HK-2 (cell line): ENCODE measurements around the gene PRRC2C.
"Not testable (repeated sequence)": the region's sequence is repeated elsewhere in the genome, so short reads cannot be mapped to it uniquely, and the experiment has no call there.

Experiments
- DNase-seq: peaks from one replicate; pipeline ENCODE4 v3.0.0-alpha.2; 2018; ENCODE audit not compliant: unreplicated experiment

PRRC2C gene

DNA sequence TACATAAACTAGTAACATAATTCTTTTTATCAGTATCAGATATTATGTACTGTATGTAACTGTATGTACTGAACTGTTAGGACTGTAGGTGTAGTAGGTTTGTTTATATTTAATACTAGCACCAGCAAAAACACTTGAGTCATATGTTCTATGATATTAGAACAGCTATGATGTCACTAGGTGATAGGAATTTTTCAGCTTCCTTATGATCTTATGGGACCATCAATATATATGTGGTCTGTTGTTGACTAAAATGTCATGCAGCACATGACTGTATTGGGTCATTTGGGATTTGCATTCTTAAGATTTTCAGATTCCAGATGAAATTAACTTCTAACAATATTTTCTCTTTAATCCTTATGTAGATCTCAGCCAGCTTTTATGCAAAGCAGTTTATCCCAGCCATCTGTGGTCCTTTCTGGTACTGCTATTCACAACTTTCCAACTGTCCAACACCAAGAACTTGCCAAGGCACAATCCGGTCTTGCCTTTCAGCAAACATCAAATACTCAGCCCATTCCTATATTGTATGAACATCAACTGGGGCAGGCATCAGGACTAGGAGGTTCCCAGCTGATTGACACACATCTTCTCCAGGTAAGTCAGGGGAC lies 98.4 kb downstream of the PRRC2C start:
- DNase-seq = no peak

DNA sequence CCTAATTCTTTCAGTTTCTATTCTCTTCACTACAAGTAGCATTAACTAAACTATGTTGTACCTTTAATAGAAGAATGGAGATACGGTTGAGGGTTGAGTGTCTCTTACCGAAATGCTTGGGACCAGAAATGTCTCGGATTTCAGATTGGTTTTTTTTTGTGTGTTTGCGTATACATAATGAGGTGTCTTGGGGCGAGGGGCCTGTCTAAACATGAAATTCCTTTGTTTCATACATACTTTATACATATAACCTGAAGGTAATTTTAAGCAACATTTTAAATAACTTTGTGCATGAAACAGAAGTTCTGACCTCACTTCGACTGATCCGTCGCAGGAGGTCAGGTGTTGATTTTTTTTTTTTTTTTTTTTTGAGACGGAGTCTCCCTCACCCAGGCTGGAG lies 100.4 kb downstream of the PRRC2C start:
- DNase-seq = no peak

DNA sequence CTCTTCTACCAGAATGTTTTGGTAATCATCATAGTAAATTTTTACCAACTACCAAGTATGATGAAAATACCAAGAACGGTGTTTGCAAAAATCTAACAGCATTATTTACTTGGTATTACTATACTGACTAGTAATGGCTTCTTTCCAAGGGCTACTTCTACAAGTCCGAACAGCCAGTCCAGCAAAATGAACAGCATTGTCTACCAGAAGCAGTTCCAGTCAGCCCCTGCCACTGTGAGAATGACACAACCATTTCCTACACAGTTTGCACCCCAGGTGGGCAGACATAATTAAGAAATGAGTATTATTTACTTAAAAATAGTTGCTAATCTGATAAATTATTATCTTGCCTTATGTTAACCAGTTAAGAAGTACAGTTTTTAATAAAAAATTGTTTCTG lies 102.9 kb downstream of the PRRC2C start:
- DNase-seq = no peak

DNA sequence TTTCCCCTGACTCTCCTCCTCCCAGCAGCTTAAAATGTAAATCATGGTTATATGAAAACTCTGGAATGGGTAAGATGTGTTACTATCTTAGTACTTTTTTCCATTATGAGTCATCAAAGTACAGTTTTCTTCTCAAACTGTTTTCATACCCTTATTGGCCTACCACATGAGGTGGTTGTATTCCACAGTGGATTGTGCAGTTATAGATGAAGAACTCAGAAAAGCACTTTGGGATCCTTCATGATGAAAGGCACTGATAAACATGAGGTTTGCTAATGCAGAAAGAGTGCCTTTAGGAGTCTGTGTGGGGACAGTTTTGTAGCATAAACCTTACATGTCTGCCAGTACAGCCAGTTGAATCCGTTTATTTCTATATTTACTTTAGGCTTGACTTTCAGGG lies 104.7 kb downstream of the PRRC2C start:
- DNase-seq = no peak

DNA sequence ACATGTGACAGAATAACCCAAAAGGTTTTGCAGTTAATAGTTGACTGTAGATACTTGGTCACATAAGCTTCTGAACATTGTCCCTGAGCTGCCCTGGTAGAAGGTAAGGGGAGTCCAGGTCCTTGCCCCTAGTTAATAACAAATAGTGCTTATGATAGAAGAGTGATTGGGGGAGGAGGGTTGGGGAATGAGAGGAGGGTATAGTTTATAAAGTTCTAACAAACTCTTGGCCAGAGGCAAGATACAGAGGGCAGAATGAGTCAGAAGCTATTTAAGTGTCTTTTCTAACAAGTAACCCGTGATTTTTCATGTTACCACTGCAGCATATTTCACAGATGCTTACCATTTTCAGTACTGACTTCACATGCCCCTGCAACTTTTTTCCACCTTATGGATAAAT lies 110.0 kb downstream of the PRRC2C start:
- no peak for DNase-seq

DNA sequence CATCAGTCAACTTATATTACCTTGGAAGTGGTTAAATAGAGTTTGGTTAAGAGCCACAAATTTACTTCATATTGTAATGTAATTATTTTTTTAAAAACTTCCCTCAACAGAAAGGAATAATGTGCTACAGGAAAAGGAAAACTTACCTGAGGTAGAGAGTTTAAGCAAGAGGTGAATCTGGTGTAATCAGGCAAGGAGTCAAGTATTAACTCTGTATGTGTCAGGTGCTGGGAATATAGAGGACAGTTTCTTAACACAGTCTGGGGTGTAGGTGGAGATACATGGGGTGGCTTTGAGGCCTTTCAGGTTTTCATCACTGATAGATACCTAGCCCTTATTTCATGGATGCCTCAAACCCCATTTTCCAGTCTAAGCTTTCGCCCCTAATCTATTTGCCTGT lies 110.8 kb downstream of the PRRC2C start:
- no peak for DNase-seq

DNA sequence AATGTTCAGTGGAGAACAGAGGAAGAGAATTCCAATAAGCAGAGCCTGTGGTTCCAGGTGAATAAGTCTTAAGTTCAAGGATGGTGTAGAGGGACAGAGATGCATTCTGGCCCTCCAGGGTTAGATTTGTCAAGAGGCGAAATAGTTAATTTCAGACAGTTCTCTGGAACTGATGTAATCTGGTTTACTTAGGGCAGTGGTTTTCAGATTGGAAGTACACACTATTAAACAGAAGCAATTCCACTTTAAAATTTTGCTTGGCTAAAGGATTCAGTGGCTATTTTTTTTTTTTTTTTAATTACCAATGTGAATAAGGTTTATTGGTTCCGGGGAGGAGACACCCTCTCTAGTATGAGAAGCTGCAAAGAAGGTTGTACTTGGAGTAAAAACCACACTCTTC lies 111.4 kb downstream of the PRRC2C start:
- no peak for DNase-seq

DNA sequence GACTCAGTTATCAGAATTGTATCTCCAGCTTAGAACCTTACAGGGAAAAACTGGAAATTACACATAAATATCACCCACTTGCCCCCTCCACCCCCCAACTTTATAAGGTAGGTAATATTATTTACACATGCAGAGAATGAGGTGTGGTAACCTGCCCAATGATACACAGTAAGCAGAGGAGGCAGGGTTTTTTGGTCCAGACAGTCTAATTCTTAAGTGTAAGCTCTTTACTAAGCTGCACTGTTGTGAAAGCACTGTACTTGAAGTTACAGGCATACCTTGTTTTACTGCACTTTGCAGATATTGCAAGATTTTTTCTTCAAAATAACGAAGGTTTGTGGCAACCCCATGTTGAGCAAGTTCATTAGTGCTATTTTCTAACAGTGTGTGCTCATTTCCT lies 111.9 kb downstream of the PRRC2C start:
- no peak for DNase-seq

DNA sequence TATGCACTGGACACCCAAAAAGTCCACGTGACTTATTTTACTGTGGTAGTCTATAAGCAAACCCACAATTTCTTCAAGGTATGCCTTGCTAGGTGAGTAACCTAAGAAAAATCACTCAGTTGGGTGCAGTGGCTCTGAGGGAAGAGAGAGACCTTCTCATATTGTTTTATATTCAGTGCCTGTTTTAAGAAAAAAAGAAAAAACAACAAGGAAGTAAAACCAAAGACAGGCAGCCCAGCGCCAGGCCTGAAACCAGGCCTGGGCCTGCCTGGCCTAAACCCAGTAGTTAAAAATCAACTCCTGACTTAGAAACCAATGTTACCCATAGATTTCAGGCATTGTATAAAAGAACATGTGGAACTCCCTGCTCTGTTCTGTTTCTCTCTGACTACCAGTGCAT lies 115.0 kb downstream of the PRRC2C start:
- not testable (repeated sequence) for DNase-seq

DNA sequence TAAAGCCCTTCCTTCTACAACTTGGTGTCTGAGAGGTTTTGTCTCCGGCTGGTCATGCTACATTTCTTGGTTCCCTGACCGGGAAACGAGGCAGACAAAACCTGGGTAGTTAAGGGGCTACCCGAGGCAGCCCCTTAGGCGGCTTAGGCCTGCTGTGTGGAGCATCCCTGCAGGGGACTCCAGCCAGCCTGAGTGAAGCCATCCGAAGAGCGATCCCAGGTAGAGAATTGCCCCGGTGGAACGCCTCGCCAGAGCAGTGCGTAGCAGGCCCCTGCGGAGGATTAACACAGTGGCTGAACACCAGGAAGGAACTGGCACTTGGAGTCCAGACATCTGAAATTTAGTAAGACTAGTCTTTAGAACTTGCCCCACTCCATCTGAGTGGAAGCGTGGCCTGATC lies 115.5 kb downstream of the PRRC2C start:
- DNase-seq = no peak

DNA sequence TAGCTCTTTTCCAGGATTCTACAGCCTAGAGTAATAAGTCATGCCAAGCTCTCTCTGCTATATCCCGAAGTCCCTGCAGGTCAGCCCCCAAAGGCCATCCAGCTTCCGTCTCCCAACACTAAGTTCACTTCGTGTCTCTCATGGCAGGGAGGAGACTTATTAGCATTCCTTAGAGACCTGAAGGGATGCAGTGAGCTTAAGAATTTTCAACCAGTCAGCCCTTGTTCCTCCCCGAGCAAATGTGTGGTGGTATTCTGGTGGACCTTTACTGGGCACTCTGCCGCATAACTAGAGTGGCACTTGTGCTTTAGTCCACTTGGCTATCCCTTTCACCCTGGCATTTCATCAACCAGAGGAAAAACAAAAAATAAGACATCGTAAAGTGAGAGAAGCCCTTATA lies 117.7 kb downstream of the PRRC2C start:
- not testable (repeated sequence) for DNase-seq

DNA sequence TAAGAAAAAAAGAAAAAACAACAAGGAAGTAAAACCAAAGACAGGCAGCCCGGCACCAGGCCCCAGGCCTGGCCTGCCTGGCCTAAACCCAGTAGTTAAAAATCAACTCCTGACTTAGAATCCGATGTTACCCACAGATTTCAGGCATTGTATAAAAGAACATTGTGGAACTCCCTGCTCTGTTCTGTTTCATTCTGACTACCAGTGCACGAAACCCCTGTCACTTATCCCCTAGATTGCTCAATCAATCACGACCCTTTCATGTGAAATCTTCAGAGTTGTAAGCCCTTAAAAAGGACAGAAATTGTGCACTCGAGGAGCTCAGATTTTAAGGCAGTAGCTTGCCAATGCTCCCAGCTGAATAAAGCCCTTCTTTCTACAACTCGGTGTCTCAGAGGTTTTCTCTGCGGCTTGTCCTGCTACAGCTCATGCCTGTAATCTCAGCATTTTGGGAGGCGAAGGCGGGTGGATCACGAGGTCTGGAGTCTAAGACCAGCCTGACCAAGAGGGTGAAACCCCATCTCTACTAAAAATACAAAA lies 121.1 kb downstream of the PRRC2C start:
- DNase-seq = no peak

DNA sequence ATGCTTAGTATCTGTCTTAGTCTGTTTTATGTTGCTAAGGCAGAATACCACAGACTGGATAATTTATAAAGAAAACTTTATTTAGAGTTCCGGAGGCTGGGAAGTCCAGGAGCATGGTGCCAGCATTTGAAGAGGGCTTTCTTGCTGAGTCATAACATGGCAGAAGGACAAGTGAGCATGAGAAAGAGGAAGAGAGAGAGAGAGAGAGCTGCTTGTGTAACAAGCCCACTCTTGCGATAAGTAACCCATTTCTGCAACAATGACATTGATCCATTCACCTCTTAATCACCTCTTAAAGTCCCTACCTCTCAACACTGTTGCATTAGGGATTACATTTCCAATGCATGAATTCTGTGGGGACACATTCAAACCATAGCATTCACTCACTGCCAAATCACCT lies 125.1 kb downstream of the PRRC2C start:
- DNase-seq = no peak

DNA sequence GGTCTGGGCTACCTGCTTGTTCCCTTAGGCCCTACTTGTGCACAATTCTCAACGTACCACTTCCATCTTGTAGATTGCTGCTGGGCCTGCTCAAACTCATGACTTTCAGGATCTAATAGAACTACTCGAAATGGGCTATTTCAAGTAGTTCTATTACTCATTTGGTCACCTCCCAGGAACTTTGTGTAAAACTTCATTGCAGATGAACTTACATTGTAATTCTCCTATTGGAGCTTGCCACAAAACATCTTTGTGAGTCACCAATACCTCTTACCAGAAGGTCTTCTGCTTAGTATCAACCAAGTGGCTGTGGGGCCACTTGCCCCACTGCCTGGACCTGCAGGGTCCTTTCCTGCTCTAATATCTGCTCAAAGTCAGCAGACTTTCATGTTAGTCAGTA lies 126.0 kb downstream of the PRRC2C start:
- no peak for DNase-seq

DNA sequence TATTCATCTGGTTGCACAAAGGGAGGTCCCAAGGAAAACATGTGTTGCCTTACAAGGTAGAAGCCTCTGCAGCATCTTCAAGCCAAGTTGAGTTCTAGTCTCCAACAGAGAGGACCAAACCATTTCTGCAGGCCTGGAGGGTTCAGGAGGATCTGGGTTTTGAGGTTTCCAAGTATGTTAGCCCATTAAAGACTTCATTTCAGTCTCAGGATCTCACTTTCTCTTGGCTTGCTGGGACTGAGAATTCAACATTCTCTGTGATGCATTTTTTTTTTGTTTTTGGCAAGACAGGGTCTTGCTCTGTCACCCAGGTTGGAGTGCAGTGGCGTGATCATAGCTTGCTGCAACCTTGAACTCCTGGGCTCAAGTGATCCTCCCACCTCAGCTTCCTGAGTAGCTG lies 128.0 kb downstream of the PRRC2C start:
- no peak for DNase-seq

DNA sequence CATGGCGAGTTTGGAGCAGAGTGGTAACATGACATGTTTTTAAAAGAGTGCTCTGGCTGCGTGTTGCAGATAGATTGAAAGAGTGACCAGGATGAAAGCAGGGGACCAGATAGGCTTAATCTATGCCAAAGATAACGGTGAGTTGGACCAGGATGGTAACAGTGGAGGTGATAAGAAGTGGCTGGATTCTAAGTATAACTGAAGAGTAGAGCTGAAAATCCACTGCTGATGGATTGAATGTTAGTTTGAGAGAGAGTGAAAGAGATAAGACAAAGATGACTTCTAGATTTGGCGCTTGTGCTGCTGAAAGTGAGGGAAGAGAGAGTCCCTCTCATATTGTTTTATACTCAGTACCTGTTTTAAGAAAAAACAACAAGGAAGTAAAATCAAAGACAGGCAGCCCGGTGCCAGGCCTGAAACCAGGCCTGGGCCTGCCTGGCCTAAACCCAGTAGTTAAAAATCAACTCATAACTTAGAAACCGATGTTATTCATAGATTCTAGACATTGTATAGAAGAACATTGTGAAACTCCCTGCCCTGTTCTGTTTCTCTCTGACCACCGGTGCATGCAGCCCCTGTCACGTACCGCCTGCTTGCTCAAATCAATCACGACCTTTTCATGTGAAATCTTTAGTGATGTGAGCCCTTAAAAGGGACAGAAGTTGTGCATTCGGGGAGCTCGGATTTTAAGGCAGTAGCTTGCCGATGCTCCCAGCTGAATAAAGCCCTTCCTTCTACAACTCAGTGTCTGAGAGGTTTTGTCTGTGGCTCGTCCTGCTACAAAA lies 130.0 kb downstream of the PRRC2C start:
- DNase-seq = not testable (repeated sequence)

DNA sequence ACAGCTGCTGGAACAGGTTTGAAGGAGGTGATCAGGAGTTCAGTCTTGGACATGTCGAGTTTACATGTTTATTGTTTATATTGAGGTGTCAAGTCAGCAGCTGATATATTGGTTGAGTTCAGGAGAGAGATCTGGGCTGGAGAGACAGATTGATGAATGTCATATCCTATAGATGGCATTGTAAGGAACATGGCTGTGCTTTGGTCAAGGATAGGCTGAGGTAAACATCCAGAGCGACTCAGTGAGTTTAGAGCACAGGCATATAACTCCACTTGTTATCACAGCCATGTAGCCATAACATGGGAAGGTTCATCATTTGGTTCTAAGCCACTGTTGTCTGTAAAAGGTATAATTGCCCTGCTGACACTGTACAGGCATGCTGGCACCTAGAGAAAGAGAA lies 131.3 kb downstream of the PRRC2C start:
- DNase-seq = no peak

DNA sequence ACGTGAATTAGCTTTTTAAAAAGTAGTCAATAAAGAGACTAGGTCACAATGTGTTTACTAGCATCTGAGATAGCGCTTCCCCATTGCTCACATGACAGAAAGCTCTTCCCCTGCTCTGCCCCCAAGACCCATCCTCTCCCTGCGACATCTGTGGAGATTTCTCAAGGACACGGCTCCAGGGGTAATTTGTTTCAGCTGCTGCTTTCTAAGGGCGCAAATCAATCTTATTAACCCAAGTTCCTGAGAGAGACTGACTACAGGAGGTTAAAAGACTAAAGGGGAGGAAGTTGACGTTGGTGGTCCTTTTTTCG lies 136.8 kb downstream of the PRRC2C start, which contains the start of gene MYOCOS:
TSS of gene MYOCOS (plus strand) at position 92 of the 311 bp plus-strand sequence. CDS start 1,641 bp downstream, outside the sequence.
- no peak for DNase-seq

DNA sequence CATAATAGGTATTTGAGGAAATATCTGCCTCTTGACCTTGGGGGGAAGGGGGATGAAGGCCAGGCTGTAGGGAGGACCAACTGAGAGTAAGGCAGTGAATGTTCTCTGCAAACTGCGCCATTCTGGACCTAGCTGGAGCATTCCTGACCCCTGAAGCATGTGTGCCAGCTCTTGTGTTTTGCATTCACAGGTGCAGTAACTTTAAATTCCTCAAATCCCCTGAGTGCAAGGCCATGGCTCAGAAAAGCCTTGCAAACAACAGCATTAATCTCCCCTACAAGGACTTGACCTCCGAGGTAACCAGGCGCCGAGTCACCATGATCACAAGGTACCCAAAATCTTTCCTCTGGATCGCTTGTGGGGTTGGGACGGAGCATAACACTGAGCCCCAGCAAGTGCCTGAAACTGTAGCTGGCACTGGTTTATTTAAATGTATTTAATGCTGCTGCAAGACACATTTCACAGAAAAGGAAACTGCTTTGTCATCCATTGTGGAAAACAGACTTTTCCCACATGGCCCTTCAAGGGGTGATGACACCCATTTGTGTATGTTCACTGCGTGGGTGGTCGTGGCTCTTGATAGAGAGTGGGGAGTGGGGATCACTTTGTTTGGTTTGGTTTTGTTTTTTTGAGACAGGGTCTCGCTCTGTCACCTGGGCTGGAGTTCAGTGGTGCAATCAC lies 138.5 kb downstream of the PRRC2C start:
- DNase-seq = no peak

DNA sequence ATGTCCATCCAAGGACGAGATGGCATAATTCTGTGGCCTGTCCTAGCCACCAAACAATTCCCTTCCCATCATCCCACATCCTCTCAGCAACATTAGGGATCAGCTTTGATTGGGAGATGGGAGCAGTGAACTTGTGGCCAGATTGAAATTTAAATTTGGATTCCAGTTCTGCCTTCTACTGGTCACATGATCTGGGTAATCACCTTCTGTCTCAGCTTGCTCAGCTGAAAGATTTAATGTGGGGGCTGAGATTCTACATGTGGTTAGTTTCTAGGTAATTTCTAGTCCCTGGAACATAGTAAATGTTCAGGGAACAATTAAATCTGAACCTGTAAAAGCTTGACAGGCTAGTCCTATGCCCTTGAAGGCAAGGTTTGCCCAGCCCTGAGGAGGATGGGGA lies 139.9 kb downstream of the PRRC2C start:
- DNase-seq = no peak

DNA sequence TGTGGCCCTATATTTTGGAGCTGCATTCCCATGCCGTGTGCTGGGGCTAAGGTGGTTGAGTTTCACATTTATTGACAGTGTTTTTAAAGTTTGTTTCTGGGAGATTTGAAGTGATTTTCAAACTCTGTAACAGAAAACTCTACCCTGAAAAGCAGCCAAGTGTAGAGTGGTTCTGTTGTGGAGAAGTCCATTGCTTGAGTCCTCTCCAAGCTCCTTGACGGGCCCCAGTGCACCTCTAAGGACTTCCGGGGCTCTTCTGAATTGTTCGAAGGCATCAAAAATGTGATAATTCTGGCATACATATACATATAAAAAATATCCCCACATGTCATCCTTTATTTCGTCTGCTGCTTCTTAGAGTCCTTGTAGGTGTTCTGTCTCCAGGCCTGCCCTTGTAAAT lies 141.7 kb downstream of the PRRC2C start:
- no peak for DNase-seq

DNA sequence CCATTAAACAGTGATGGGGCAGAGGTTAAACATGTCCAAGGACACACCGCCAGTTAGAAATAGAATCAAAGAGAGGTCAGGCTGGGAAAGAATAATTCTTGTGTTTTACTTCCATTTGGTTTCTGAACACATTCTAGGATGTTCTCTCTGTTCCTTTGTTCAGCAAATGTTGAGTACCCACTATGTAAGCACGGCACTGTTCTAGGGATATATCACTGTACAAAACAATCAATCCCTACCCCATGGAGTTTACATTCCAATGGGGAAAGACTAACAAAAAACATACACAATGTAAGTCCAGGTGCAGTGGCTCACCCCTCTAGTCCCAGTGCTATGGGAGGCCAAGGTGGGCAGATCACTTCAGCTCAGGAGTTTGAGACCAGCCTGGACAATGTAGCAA lies 142.9 kb downstream of the PRRC2C start:
- no peak for DNase-seq

DNA sequence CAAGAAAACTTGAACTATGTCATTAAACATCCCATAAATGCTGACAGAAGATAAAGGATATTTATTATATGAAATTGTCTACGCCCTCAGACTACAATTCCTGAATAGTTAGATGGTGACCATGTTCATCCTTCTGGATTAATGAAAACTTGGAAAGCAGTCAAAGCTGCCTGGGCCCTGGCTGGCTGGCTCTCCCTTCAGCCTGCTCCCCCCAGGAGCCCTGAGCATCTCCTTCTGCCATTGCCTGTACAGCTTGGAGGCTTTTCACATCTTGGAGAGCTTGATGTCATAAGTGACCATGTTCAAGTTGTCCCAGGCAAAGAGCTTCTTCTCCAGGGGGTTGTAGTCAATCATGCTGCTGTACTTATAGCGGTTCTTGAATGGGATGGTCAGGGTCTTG lies 150.3 kb downstream of the PRRC2C start:
- no peak for DNase-seq
